ENCODE data around the gene CD38.

CD38 gene

DNA sequence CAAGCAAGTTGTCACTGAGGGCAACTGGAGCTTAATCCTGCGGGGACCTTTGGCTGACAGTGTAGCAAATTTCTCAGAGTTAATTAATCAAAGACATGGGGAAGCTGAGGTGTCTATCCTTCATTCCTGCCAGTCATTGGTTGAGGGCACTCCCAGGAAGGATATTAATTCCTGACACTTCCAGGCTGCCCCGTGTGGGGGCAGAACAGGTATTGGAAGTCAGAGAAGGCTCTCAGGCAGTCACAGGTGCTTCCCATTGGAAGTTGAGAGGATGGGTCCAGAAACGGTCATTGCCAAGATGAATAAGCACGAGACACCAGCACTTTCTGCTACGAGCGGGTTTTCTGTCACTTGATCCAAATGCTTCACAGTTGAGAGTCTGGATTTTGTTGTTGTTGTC lies 29.1 kb upstream of the CD38 start:
- POLR2A ChIA-PET = no interaction called here
- CTCF ChIA-PET = interaction anchor here (0.9 to 3.0 kb wide), 5 partner anchors 8 to 252 kb away, joined by 3 to 10 read pairs (median 6); no protein-coding TSS in a partner anchor
- no peak for DNase-seq (ENCODE audit: extremely low spot score)

DNA sequence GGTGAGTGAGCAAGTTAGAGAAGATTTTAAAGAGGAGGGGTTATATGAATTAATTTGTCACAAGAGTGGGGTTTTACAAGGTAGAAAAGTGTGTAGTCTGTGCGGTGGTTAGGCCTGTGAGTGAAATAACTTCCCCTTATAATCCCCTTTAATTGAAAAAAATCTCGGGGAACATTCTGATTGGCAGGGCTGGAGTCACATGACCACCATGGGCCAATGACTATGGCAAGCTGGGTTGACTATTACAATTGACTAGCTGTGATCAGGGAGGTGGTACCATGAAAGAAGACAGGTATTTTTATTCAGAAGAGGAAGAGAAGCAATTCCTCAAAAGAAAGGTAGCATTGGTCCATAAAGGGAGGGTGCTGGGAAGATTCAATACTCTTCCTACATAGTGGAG lies 27.0 kb upstream of the CD38 start:
- ChIA-PET POLR2A (no interaction called here), CTCF (interaction anchor here (1.0 to 1.5 kb wide), 2 partner anchors 13 to 18 kb away, joined by 3 read pairs; no protein-coding TSS in a partner anchor)
- TF ChIP-seq, protein P1, sequence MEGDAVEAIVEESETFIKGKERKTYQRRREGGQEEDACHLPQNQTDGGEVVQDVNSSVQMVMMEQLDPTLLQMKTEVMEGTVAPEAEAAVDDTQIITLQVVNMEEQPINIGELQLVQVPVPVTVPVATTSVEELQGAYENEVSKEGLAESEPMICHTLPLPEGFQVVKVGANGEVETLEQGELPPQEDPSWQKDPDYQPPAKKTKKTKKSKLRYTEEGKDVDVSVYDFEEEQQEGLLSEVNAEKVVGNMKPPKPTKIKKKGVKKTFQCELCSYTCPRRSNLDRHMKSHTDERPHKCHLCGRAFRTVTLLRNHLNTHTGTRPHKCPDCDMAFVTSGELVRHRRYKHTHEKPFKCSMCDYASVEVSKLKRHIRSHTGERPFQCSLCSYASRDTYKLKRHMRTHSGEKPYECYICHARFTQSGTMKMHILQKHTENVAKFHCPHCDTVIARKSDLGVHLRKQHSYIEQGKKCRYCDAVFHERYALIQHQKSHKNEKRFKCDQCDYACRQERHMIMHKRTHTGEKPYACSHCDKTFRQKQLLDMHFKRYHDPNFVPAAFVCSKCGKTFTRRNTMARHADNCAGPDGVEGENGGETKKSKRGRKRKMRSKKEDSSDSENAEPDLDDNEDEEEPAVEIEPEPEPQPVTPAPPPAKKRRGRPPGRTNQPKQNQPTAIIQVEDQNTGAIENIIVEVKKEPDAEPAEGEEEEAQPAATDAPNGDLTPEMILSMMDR (IDR thresholded peaks at IDR 0.05; ENCODE audit: control extremely low read depth, extremely low read depth, low read depth, missing control alignments) = no peak
- no peak for DNase-seq (ENCODE audit: extremely low spot score)

More for the DNA sequence above, 29.1 kb upstream of the CD38 start:
- TF ChIP-seq, protein P1 (IDR thresholded peaks at IDR 0.05; ENCODE audit: control extremely low read depth, extremely low read depth, low read depth, missing control alignments) = no peak

DNA sequence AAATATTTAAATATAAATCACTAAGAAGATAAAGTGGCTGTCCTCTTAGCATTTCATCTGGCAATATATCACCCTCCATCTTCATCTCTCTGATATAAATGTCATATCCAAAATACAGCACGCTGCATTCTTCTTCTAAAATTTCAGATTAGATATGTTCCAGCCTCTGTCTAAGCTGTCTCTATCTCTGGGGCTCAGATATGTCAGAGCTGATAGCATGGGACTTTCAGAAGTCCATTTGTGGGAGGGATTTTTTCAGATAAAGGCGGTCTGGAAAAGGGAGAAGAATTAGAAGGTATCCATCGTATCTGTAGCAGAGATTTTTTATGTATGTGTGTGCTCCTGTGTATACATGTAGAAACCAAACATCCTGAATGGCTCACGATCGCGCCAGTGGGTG lies 25.0 kb upstream of the CD38 start:
- DNase-seq (ENCODE audit: extremely low spot score) = no peak
- ChIA-PET POLR2A (no interaction called here), CTCF (no interaction called here)
- TF ChIP-seq, protein P1 (IDR thresholded peaks at IDR 0.05; ENCODE audit: control extremely low read depth, extremely low read depth, low read depth, missing control alignments) = no peak

DNA sequence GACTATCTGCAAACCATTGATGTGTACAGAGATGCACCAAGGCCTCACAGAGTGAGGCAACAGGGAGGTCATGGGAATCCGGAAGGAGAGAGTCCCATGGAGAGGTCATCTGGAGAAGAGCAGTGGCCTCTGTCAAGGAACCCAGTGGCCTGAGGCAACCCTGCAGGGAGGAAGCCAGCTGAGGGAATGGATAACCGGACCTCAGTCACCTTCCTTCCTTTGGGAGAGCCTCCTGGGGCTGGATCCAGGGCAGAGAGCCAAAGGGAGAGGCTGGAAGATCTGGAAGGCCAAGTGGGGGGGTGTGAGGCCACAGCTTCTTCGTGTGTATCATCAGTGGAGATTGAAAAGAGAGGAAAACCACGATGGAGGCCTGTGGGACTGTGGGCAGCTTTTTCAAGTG lies 24.3 kb upstream of the CD38 start:
- ChIA-PET POLR2A (no interaction called here), CTCF (no interaction called here)
- no peak for DNase-seq (ENCODE audit: extremely low spot score)
- TF ChIP-seq, protein P1 (IDR thresholded peaks at IDR 0.05; ENCODE audit: control extremely low read depth, extremely low read depth, low read depth, missing control alignments) = no peak

DNA sequence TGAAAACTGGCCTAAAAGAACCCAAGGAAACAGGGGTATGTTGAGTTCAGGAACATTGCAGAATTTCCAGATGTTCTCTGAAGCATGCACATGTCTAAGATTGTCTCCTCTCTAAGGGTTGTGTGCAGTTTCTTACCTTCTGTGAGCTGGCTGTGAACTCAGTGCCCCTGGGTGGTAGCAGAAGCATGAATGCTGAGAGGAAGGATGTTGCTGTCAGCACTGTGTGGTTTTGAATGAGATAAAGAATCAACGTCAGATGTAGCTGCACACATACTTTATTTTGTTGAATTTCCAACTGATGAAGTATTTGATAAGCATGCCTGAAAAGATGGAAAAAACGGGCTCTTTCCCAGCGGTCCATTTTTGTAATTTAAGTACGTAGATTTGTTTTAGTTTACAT lies 23.8 kb upstream of the CD38 start:
- TF ChIP-seq, protein P1 (IDR thresholded peaks at IDR 0.05; ENCODE audit: control extremely low read depth, extremely low read depth, low read depth, missing control alignments) = no peak
- CTCF ChIA-PET = no interaction called here
- no peak for DNase-seq (ENCODE audit: extremely low spot score)
- POLR2A ChIA-PET = no interaction called here

DNA sequence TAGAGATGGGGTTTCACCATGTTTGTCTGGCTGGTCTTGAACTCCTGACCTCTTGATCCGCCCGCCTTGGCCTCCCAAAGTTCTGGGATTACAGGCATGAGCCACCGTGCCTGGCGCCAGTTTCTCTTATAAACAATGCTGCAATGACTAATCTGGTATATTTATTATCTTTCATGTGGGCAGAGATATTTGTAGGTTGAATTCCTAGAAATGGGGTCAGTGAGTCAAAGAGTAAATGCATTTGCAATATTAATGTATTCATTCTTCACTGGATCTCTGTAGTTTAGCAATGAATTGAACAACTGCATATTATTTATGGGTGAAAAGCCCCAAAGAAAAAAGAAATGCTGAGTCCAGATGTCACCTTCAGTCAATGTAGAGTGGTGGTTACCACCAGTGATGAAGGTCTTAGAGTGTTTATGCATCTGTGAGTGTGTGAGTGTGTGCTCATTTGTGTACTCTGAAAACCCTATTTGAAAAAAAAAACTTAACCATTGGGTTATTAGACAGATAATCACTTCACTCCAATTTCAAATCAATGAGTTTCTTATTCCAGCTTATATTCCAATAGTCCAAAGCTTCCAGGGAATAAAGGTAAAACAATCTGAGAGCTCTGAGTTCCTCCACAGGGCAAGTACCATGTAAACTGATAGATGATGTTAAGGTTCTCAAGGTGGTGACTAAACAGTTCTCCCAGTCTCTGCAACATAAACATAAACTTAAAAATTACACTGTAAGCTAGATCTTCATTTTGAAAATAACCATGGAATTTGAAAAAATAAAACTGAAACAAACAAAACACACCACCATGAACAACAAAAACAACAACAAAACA lies 22.6 kb upstream of the CD38 start:
- ChIA-PET CTCF (interaction anchor here (0.8 to 2.6 kb wide), 11 partner anchors 10 to 127 kb away, joined by 3 to 17 read pairs (median 6); no protein-coding TSS in a partner anchor), POLR2A (no interaction called here)
- TF ChIP-seq, protein P1 (IDR thresholded peaks at IDR 0.05; ENCODE audit: control extremely low read depth, extremely low read depth, low read depth, missing control alignments) = no peak
- DNase-seq (ENCODE audit: extremely low spot score) = no peak
